Glutamatergic neuron (in vitro differentiated cells): ENCODE data around the gene LEKR1. TPM values are rescaled to one million over a fixed set of nuclear protein-coding genes. Genes with fewer than 3 reads are reported as not detected.
A peak's percentile ranks its signal among the peaks of the same experiment; 100 is the strongest.

Source experiments
- DNase-seq: peaks from one replicate; pipeline ENCODE4 v3.0.0; 2022
- H3K27ac Mint-ChIP-seq: one replicate; pipeline ENCODE4 v1.8.0; 2020; ENCODE audit warnings: mild to moderate bottlenecking, mixed read lengths, inconsistent platforms; ENCODE audit not compliant: unreplicated experiment
- H3K27me3 Mint-ChIP-seq: one replicate; pipeline ENCODE4 v1.8.0; 2020; ENCODE audit warnings: mild to moderate bottlenecking, moderate library complexity, mixed read lengths, inconsistent platforms; ENCODE audit not compliant: unreplicated experiment
- H3K36me3 Mint-ChIP-seq: one replicate; pipeline ENCODE4 v1.8.0; 2020; ENCODE audit warnings: mild to moderate bottlenecking, mixed read lengths, inconsistent platforms; ENCODE audit not compliant: unreplicated experiment
- H3K4me1 Mint-ChIP-seq: one replicate; pipeline ENCODE4 v1.8.0; 2020; ENCODE audit warnings: mild to moderate bottlenecking, low read depth, mixed read lengths, inconsistent platforms; ENCODE audit not compliant: unreplicated experiment
- H3K4me3 Mint-ChIP-seq: one replicate; pipeline ENCODE4 v1.8.0; 2020; ENCODE audit warnings: mild to moderate bottlenecking, mixed read lengths, inconsistent platforms; ENCODE audit not compliant: unreplicated experiment
- H3K9me3 Mint-ChIP-seq: one replicate; pipeline ENCODE4 v1.8.0; 2020; ENCODE audit warnings: mild to moderate bottlenecking, moderate library complexity, mixed read lengths, inconsistent platforms; ENCODE audit not compliant: unreplicated experiment
- total RNA-seq: library from RNA; stranded (reverse); fragmentation: NEBNext Ultra II Directional; extraction: Animal tissue kit (Norgen Biotek cat#: 25700); gene quantifications from one replicate; pipeline ENCODE4 v1.2.1, GENCODE V29; 2021; ENCODE audit not compliant: unreplicated experiment
- TF ChIP-seq, protein P1 (sequence below): fragments of 200-600 bp; sonication (generic); IDR thresholded peaks from one replicate; pipeline ENCODE4 v1.5.0; 2021; ENCODE audit not compliant: partially characterized antibody, unreplicated experiment

Gene LEKR1
- total RNA-seq, 1 donor from 2014 or later, result 0.56 TPM

DNA sequence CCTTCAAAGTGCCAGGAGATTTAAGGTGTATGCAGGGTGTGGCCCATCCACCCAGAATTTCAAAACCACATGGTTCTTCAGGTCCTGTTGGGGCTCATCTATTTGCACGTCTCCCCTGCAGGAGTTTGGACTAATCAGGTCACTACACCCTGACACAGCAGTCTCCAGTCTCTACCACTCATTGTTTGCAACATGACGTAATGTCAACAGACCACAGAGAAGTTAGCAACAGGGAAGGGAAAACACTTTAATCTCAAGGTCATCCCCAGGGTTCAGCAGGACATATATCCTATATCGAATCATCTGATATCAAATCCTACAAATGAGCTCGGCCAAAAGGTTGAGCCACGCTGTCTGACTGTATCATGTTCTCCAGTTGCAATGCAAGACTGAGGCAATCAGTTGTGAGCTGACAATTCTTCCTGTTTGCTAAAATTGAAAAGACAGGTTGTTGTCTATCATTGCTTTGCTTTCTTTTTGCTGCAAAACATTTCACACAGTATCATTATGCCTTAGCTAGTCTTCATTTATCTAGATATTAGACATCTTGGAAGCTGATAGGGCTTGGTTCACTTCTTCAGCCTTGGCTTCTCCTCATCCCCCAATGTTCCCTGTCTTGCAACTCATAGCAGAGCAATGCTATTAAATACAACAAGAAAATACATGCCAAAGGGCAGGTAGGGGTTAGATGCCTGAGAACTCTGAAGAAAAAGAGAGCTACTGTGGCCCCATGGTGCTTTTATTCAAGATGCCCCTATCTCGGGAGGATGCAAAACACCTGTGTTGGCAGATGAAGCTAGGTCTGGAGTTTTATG, 13.4 kb upstream of the LEKR1 start:
- Mint-ChIP-seq H3K4me3 (no peak overlapping the region), H3K4me1 (peaks cover 2% of the 10 kb centered on the region), H3K9me3 (peaks cover 1% of the 10 kb centered on the region), H3K36me3 (no peaks in the 10 kb centered on the region), H3K27ac (no peak overlapping the region), H3K27me3 (peaks cover 10% of the 10 kb centered on the region)
- TF ChIP-seq, protein P1, sequence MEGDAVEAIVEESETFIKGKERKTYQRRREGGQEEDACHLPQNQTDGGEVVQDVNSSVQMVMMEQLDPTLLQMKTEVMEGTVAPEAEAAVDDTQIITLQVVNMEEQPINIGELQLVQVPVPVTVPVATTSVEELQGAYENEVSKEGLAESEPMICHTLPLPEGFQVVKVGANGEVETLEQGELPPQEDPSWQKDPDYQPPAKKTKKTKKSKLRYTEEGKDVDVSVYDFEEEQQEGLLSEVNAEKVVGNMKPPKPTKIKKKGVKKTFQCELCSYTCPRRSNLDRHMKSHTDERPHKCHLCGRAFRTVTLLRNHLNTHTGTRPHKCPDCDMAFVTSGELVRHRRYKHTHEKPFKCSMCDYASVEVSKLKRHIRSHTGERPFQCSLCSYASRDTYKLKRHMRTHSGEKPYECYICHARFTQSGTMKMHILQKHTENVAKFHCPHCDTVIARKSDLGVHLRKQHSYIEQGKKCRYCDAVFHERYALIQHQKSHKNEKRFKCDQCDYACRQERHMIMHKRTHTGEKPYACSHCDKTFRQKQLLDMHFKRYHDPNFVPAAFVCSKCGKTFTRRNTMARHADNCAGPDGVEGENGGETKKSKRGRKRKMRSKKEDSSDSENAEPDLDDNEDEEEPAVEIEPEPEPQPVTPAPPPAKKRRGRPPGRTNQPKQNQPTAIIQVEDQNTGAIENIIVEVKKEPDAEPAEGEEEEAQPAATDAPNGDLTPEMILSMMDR, result no peak
- DNase-seq, result no peak

DNA sequence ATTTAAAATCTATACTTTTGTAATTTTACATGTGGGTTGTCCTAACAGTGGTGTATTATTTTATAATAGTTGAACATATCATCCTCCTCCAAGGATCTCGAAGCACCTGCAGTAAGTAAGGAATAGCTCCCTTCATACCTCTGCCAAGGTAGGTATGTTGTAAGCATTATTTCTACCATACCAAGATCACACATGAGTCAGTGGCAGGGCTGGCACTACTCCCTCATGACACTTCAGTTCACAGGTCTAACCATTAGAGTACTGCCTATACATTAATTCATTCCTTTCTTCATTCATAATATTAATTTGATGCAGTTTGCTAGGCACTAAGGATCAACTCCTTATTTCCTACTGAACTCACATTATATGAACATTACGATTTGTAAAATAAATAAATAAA, 11.9 kb upstream of the LEKR1 start:
- H3K4me1 Mint-ChIP-seq, result peaks cover 2% of the 10 kb centered on the region
- DNase-seq, result no peak

DNA sequence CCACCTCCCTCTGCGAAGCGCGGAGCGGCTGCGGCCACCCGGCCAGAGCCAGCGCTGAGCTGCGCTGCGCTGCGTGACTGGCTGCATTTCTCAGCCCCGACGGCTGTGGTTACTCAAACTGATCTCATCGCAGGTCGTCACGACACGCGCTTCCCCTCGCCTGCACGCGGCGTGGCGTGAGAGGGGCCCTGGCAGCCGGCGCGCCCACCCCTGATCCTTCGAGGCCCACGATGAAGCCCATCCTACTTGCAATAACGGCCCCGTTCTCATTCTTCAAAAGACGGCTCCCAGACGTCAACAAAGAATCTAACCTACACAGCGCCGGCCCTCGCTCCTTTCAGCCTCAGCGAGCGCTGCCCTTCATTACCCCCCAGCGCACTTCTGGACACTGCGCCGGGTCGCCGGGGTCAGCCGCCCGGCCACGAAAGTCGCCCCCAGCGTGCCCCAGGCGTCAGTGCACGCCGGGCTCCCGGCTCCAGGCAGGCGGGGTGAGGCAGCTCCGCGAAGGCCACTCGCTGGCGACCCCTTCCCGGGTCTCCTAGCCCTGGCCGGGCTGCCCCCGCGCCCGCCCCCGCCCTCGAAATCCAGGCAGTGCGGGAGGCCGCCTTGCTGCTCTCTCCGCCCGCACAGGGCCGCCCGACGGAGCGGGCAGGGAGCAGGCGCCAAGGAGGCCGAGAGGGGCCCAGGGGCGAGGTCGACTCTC, 9.9 kb upstream of the LEKR1 start:
- Mint-ChIP-seq H3K4me1 (peaks cover 2% of the 10 kb centered on the region), H3K36me3 (no peaks in the 10 kb centered on the region), H3K27me3 (peaks cover 10% of the 10 kb centered on the region), H3K27ac (peak overlapping the region; percentile 80), H3K4me3 (peak overlapping the region; percentile 85), H3K9me3 (peaks cover 1% of the 10 kb centered on the region)
- peak; percentile 58 for DNase-seq
- TF ChIP-seq, protein P1, result no peak

More for the DNA sequence above, 11.9 kb upstream of the LEKR1 start:
- Mint-ChIP-seq H3K4me3 (no peak overlapping the region), H3K9me3 (peaks cover 1% of the 10 kb centered on the region), H3K36me3 (no peaks in the 10 kb centered on the region), H3K27ac (no peak overlapping the region), H3K27me3 (peaks cover 10% of the 10 kb centered on the region)
- TF ChIP-seq, protein P1, result no peak

- H3K4me1 Mint-ChIP-seq, result peaks cover 2% of the 10 kb centered on the region
- no peaks in the 10 kb centered on the region for H3K36me3 Mint-ChIP-seq
- TF ChIP-seq, protein P1, result no peak
- peak overlapping the region; percentile 89 for H3K4me3 Mint-ChIP-seq
- DNase-seq, result peak; percentile 90
- peaks cover 10% of the 10 kb centered on the region for H3K27me3 Mint-ChIP-seq
- peaks cover 1% of the 10 kb centered on the region for H3K9me3 Mint-ChIP-seq
- peak overlapping the region; percentile 22 for H3K27ac Mint-ChIP-seq
Measured at GRCh38 chr3:156816794-156817645, 9.1 kb upstream of the LEKR1 start.
